GM21528 (cell line): ENCODE results near the gene TSC2.
"Not testable (repeated sequence)": the region's sequence is repeated elsewhere in the genome, so short reads cannot be mapped to it uniquely, and the experiment has no call there.

Experiments used
- ATAC-seq: cut with Tn5 transposase; IDR thresholded peaks from one replicate; pipeline ENCODE4 v1.9.1; 2021; ENCODE audit warnings: mild to moderate bottlenecking, moderate library complexity; ENCODE audit not compliant: unreplicated experiment, low FRiP score

Gene TSC2

DNA sequence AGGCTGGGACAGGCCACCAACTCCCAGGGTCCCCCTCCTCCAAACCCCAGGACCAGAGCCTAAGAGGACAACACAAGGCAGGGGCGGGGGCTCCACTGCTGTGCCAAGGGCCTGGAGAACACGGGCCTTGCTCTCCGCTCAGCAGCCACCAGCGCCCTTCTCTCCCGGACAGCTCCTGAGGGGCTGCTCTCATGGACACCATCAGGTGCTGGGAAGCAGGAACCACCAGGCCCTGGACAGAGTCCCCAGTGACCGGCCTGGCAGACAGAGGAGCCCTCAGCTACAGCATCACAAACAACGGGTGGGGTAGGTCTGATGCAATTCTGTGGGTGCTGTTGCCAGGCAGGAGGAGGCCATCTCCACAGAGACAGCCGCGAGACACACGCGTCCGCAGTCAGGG, 86.0 kb downstream of the TSC2 start:
- not testable (repeated sequence) for ATAC-seq

DNA sequence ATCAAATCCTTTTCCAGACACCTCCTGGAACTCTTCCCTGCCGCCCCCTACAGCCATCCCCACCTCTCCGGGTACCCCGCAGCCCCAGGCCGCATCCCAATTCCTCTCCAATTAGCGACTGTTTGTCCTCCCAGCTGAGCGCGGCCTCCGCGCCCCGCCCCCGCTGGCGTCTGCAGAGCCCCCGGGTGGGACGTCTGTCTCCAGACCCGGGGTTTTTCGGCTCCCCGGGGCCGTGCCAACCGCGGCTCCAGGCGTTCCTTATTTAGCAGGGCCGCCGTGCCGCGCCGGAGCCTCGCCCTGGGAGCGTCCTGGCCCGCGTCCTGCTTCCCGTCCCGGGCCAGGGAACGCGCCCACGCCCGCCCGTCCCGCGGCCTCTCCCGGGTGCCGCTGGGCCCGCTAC, 87.3 kb downstream of the TSC2 start:
- ATAC-seq: not testable (repeated sequence)

DNA sequence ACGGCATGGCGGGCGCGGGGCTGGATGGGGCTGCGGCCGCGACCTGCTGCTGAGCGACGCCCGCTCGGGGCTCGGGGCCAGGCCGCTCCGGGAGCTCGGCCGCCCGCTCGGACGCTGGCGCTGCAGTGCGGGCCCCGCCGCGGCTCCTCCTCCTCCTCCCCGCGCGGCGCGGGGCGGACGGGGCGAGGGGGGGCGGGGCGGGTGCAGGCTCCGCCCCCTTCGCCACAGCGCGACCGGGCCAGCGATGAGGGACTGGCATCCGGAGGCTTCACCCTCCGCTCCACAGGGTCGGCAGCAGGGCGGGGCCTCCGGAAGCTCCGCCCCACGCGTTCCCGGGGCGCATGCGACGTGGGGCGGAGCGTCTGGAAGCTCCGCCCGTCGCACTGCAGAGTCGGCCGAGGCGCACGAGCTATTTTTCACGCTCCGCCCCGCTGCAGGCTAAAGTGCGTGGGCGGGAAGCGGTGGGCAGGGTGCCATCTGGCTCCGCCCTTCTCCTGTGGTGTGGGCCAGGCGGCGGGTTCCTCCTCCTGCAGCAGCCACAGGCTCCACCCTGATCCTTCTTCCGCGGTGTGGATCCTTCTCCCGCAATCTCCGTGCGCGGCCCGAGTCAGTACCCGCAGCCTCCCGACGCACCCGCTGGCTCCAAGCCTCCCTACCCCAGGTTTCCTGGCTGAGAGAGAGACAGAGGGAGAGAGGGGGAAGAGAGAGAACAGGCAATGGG, 88.1 kb downstream of the TSC2 start, which contains the start of gene PKD1:
Gene PKD1 (minus strand): TSS at position 129 of the 721 bp plus-strand sequence. CDS start 209 bp downstream, outside the sequence.
- not testable (repeated sequence) for ATAC-seq
